Measurements from ENCODE around the gene SLC22A17.
"Not testable (repeated sequence)": the region's sequence is repeated elsewhere in the genome, so short reads cannot be mapped to it uniquely, and the experiment has no call there.

GRCh38 chr14:23389871-23390270 lies 37.2 kb upstream of the SLC22A17 start:
- TF ChIP-seq RAD21 (conservative IDR thresholded peaks at IDR 0.05); CTCF (IDR thresholded peaks at IDR 0.05; ENCODE audit: poor library complexity, severe bottlenecking); EZH2 (IDR thresholded peaks at IDR 0.05; ENCODE audit: borderline replicate concordance, insufficient read depth, low read length, poor library complexity, severe bottlenecking); EP300 (conservative IDR thresholded peaks at IDR 0.05; ENCODE audit: poor library complexity, severe bottlenecking); MXI1 (conservative IDR thresholded peaks at IDR 0.05; ENCODE audit: poor library complexity, severe bottlenecking); SMC3 (conservative IDR thresholded peaks at IDR 0.05; ENCODE audit: poor library complexity); TAF1 (IDR thresholded peaks at IDR 0.05; ENCODE audit: low read depth): not testable (repeated sequence)
